Activated CD4-positive, alpha-beta T cell treated with anti-CD3 and anti-CD28 coated beads, Interleukin-2, amount 10 ng/mL, durations not matched to agents 7 days and 5 days (primary cell): ENCODE measurements around the gene HYAL4. TPM values are rescaled to one million over a fixed set of nuclear protein-coding genes. Genes with fewer than 3 reads are reported as not detected.
"Not testable (repeated sequence)": the region's sequence is repeated elsewhere in the genome, so short reads cannot be mapped to it uniquely, and the experiment has no call there.

Source experiments
- CTCF ChIA-PET: fragments of 350-600 bp; sonication (Branson Sonifier 250); formaldehyde crosslinking; loops from one replicate; lab custom pipeline; 2021; ENCODE audit warnings: antibody characterized with exemption; lab: Charles Lee
- POLR2A ChIA-PET: fragments of 350-600 bp; sonication (Branson Sonifier 250); formaldehyde crosslinking; loops from one replicate; lab custom pipeline; 2021; ENCODE audit warnings: antibody characterized with exemption; lab: Charles Lee
- DNase-seq: peaks from one replicate; pipeline ENCODE4 v3.0.0-alpha.2; 2020
- H3K27ac Mint-ChIP-seq: one replicate; pipeline ENCODE4 v1.8.0; 2021; ENCODE audit warnings: mild to moderate bottlenecking, moderate library complexity, mixed read lengths
- H3K27me3 Mint-ChIP-seq: one replicate; pipeline ENCODE4 v1.8.0; 2021; ENCODE audit warnings: mixed read lengths
- H3K36me3 Mint-ChIP-seq: one replicate; pipeline ENCODE4 v1.8.0; 2021; ENCODE audit warnings: low read depth, mixed read lengths
- H3K4me1 Mint-ChIP-seq: one replicate; pipeline ENCODE4 v1.8.0; 2021; ENCODE audit warnings: mixed read lengths
- H3K4me3 Mint-ChIP-seq: one replicate; pipeline ENCODE4 v1.8.0; 2021; ENCODE audit warnings: mild to moderate bottlenecking, moderate library complexity, mixed read lengths
- H3K9me3 Mint-ChIP-seq: one replicate; pipeline ENCODE4 v1.8.0; 2021; ENCODE audit warnings: mixed read lengths
- total RNA-seq, 2 experiments: library from RNA; stranded (reverse); gene quantifications; one replicate each; pipeline ENCODE4 v1.2.3, GENCODE V29; 2021

The HYAL4 gene
- total RNA-seq, 2 experiments from 2014 or later = 0.10 to 0.54 TPM

DNA sequence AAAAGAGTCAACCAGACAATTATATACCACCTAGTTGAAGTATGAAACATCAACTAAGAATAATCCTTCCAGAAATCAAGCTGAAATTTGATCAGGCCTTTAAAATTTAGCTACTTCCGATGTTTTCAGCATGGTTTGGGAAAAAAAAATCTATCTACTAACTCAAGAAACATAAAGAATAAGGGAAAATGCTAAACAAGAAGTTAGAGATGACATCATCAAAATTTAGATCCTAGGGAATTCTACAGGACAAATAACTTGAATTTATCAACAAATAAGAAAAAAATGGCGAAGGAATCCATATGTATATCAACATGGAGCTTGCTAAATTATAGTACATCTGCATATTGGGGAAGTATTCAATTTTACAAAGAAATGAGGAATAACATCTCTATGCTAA is 36.3 kb downstream of the HYAL4 start:
- H3K27me3 Mint-ChIP-seq = peaks cover 2% of the 10 kb centered on the region
- no peak for DNase-seq
- ChIA-PET POLR2A (no interaction called here), CTCF (no interaction called here)
- no peaks in the 10 kb centered on the region for H3K36me3 Mint-ChIP-seq
- no peak overlapping the region for H3K27ac Mint-ChIP-seq
- no peak overlapping the region for H3K4me3 Mint-ChIP-seq
- H3K4me1 Mint-ChIP-seq = no peaks in the 10 kb centered on the region
- H3K9me3 Mint-ChIP-seq = no peaks in the 10 kb centered on the region

DNA sequence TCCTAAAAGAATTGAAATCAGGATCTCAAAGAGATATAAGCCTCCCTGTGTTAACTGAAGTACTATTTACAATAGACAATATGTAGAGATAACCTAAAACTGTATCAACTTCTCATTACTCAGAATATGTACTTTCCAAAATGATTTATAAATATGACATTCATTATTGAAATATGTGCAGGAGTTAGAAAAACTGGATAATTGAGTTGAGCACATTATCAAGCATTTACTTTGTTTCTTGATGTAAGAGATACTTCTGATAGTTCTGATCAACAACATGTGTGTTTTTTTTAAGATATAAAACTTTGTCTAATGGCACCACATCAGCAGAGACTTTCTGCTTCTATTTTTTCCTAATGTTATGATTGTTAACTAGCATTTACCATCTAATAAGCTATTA is 38.2 kb downstream of the HYAL4 start:
- H3K27me3 Mint-ChIP-seq = peaks cover 2% of the 10 kb centered on the region
- POLR2A ChIA-PET = no interaction called here
- no peak for DNase-seq
- H3K4me3 Mint-ChIP-seq = no peak overlapping the region
- H3K36me3 Mint-ChIP-seq = no peaks in the 10 kb centered on the region
- CTCF ChIA-PET = no interaction called here
- no peaks in the 10 kb centered on the region for H3K4me1 Mint-ChIP-seq
- H3K9me3 Mint-ChIP-seq = no peaks in the 10 kb centered on the region
- H3K27ac Mint-ChIP-seq = no peak overlapping the region

GRCh38 chr7:123888192-123888591 is 43.2 kb downstream of the HYAL4 start:
- no peak for DNase-seq
- H3K27me3 Mint-ChIP-seq = peaks cover 2% of the 10 kb centered on the region
- H3K36me3 Mint-ChIP-seq = no peaks in the 10 kb centered on the region
- ChIA-PET POLR2A (interaction anchor here (0.7 kb wide), 1 partner anchor 926 kb away, joined by 5 read pairs; no protein-coding TSS in a partner anchor), CTCF (no interaction called here)
- H3K27ac Mint-ChIP-seq = no peak overlapping the region
- H3K9me3 Mint-ChIP-seq = peaks cover 3% of the 10 kb centered on the region
- H3K4me1 Mint-ChIP-seq = no peaks in the 10 kb centered on the region
- no peak overlapping the region for H3K4me3 Mint-ChIP-seq

DNA sequence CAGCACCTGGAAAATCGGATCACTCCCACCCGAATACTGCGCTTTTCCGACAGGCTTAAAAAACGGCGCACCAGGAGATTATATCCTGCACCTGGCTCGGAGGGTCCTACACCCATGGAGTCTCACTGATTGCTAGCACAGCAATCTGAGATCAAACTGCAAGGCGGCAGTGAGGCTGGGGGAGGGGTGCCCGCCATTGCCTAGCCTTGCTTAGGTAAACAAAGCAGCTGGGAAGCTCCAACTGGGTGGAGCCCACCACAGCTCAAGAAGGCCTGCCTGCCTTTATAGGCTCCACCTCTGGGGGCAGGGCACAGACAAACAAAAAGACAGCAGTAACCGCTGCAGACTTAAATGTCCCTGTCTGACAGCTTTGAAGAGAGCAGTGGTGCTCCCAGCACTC is 49.8 kb downstream of the HYAL4 start:
- H3K4me3 Mint-ChIP-seq, POLR2A ChIA-PET, CTCF ChIA-PET, H3K36me3 Mint-ChIP-seq, H3K4me1 Mint-ChIP-seq, H3K27ac Mint-ChIP-seq, DNase-seq, H3K27me3 Mint-ChIP-seq: not testable (repeated sequence)
- H3K9me3 Mint-ChIP-seq = peaks cover 12% of the 10 kb centered on the region

GRCh38 chr7:123901101-123901500 is 56.1 kb downstream of the HYAL4 start:
- no peaks in the 10 kb centered on the region for H3K4me1 Mint-ChIP-seq
- H3K36me3 Mint-ChIP-seq = no peaks in the 10 kb centered on the region
- H3K27ac Mint-ChIP-seq = no peak overlapping the region
- H3K9me3 Mint-ChIP-seq = peaks cover under 1% of the 10 kb centered on the region
- ChIA-PET CTCF (interaction anchor here (0.6 kb wide), 1 partner anchor 1118 kb away, joined by 5 read pairs; no protein-coding TSS in a partner anchor), POLR2A (no interaction called here)
- no peak for DNase-seq
- no peak overlapping the region for H3K4me3 Mint-ChIP-seq
- H3K27me3 Mint-ChIP-seq = no peaks in the 10 kb centered on the region

- ChIA-PET POLR2A (no interaction called here), CTCF (no interaction called here)
- no peaks in the 10 kb centered on the region for H3K4me1 Mint-ChIP-seq
- no peaks in the 10 kb centered on the region for H3K27me3 Mint-ChIP-seq
- no peak overlapping the region for H3K4me3 Mint-ChIP-seq
- no peak overlapping the region for H3K27ac Mint-ChIP-seq
- no peak for DNase-seq
- H3K36me3 Mint-ChIP-seq = no peaks in the 10 kb centered on the region
- no peaks in the 10 kb centered on the region for H3K9me3 Mint-ChIP-seq
Measured at GRCh38 chr7:123905714-123906113, 60.7 kb downstream of the HYAL4 start.

GRCh38 chr7:123916240-123916724 is 71.3 kb downstream of the HYAL4 start:
- Mint-ChIP-seq H3K4me1 (no peaks in the 10 kb centered on the region), H3K27me3 (no peaks in the 10 kb centered on the region), H3K9me3 (no peaks in the 10 kb centered on the region), H3K36me3 (no peaks in the 10 kb centered on the region), H3K27ac (no peak overlapping the region), H3K4me3 (no peak overlapping the region)
- ChIA-PET POLR2A (no interaction called here), CTCF (no interaction called here)
- no peak for DNase-seq

DNA sequence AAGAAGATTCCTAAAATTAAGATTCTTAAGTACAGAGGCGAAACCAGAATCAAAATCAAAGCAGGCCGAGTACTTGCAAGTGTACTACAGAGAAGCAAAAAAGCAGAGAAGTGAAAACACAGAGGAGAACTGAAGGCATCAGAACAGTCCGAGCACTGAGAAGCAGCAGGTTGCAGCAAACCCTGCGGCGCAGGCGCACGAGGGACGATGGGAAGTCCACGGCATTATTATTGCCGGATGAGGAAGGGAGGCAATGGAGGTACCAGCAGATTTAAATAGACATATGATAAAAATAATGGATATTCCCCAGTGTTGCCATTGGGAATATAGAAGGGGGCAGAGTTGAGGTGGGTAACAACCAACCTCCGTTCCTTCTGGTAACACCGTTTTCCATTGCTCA is 72.9 kb downstream of the HYAL4 start:
- ChIA-PET CTCF (no interaction called here), POLR2A (no interaction called here)
- Mint-ChIP-seq H3K36me3 (no peaks in the 10 kb centered on the region), H3K27me3 (no peaks in the 10 kb centered on the region), H3K4me3 (no peak overlapping the region), H3K9me3 (no peaks in the 10 kb centered on the region), H3K27ac (no peak overlapping the region), H3K4me1 (no peaks in the 10 kb centered on the region)
- no peak for DNase-seq

DNA sequence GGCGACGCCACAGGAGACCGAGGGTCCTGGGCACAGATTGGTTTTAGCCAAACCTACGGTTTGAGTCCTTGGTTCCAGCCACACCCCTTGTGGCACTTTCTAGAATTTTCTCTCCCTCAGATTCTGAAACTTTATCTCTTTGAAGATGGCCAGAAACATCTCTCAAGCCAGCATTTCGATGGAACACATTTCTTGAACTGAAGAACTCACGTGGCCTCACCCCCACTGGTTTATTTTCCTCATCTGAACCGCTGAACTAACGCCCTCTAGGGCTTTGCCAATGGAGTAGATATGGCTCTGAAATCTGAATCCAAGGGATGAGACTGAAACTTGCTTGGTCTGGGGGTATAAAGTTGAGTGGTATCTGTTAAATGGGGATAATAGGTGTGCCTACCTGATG is 73.3 kb downstream of the HYAL4 start:
- no peaks in the 10 kb centered on the region for H3K9me3 Mint-ChIP-seq
- H3K4me3 Mint-ChIP-seq = no peak overlapping the region
- no peak overlapping the region for H3K27ac Mint-ChIP-seq
- no peaks in the 10 kb centered on the region for H3K4me1 Mint-ChIP-seq
- CTCF ChIA-PET = no interaction called here
- POLR2A ChIA-PET = no interaction called here
- H3K36me3 Mint-ChIP-seq = no peaks in the 10 kb centered on the region
- DNase-seq = no peak
- no peaks in the 10 kb centered on the region for H3K27me3 Mint-ChIP-seq

GRCh38 chr7:123923599-123923998 is 78.6 kb downstream of the HYAL4 start:
- Mint-ChIP-seq H3K9me3 (no peaks in the 10 kb centered on the region), H3K36me3 (no peaks in the 10 kb centered on the region), H3K27ac (no peak overlapping the region), H3K27me3 (no peaks in the 10 kb centered on the region), H3K4me3 (no peak overlapping the region), H3K4me1 (no peaks in the 10 kb centered on the region)
- ChIA-PET POLR2A (no interaction called here), CTCF (no interaction called here)
- DNase-seq = no peak

DNA sequence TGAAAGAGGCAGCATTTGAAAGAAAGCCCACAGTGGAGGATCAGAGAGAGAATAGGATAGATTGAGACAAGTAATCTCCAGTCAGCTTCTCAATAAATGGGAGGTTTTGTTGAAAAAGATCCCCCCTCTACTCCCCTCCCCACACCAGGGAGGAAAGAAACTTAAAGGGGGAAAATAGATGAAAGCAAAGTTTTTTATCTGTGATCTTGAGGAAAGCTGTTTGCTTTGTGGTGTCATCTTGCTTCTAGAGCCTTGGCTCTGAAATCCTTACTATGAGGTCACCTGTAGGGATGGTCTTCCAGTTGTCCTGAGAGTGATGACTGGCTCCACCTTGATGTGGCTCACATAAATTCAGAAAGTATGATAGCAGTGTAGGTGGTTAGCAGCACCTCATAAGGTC is 80.0 kb downstream of the HYAL4 start, which contains the start of gene SPAM1:
SPAM1 (plus strand) TSS at position 301 of the 400 bp plus-strand sequence. CDS start 28,330 bp downstream, outside the sequence.
- H3K4me3 Mint-ChIP-seq = no peak within 1 kb of the TSS
- H3K4me1 Mint-ChIP-seq = no peaks in the 10 kb centered on the region
- ChIA-PET CTCF (no interaction called here), POLR2A (no interaction called here)
- no peaks in the 10 kb centered on the region for H3K36me3 Mint-ChIP-seq
- no peaks in the 10 kb centered on the region for H3K27me3 Mint-ChIP-seq
- no peak within 1 kb of the TSS for H3K27ac Mint-ChIP-seq
- H3K9me3 Mint-ChIP-seq = no peaks in the 10 kb centered on the region
- no peak for DNase-seq

Other genes with a start within 250 kb of the HYAL4 start
- gene ASB15, start 243.3 kb upstream of the HYAL4 start, total RNA-seq = not detected
- not detected for gene LMOD2, start 189.3 kb upstream of the HYAL4 start, total RNA-seq
- gene WASL, start 96.2 kb upstream of the HYAL4 start, total RNA-seq = 1 to 10 TPM; 6.2 to 7.7 TPM
- gene SPAM1, start 80.1 kb downstream of the HYAL4 start, total RNA-seq = not detected
- gene TMEM229A, start 187.9 kb downstream of the HYAL4 start, total RNA-seq = not detected